Fibroblast of the aortic adventitia (primary cell): Measurements from ENCODE around the gene SYS1. TPM values are rescaled to one million over a fixed set of nuclear protein-coding genes. Genes with fewer than 3 reads are reported as not detected.
"Not testable (repeated sequence)": the region's sequence is repeated elsewhere in the genome, so short reads cannot be mapped to it uniquely, and the experiment has no call there.

Source experiments
- DNase-seq: peaks from one replicate; pipeline ENCODE4 v3.0.0-alpha.2; 2010; ENCODE audit warnings: low read depth
- H3K4me3 ChIP-seq: 2 replicates; pipeline ENCODE4 v1.5.1; 2011; ENCODE audit warnings: low read depth, mild to moderate bottlenecking, control low read depth, low read length, moderate library complexity
- total RNA-seq: library from RNA; depleted of rRNA; stranded (reverse); fragments of >200 nt; gene quantifications from 2 replicates; pipeline ENCODE4 v1.2.3, GENCODE V29; 2012; ENCODE audit warnings: low replicate concordance
- TF ChIP-seq, protein P1 (sequence below): IDR thresholded peaks from 2 replicates; pipeline ENCODE4 v1.5.1; 2011; ENCODE audit warnings: mild to moderate bottlenecking, low read length, control low read depth, inconsistent platforms; ENCODE audit not compliant: insufficient read depth

SYS1 gene
- total RNA-seq, 1 donor = 27.9 TPM

DNA sequence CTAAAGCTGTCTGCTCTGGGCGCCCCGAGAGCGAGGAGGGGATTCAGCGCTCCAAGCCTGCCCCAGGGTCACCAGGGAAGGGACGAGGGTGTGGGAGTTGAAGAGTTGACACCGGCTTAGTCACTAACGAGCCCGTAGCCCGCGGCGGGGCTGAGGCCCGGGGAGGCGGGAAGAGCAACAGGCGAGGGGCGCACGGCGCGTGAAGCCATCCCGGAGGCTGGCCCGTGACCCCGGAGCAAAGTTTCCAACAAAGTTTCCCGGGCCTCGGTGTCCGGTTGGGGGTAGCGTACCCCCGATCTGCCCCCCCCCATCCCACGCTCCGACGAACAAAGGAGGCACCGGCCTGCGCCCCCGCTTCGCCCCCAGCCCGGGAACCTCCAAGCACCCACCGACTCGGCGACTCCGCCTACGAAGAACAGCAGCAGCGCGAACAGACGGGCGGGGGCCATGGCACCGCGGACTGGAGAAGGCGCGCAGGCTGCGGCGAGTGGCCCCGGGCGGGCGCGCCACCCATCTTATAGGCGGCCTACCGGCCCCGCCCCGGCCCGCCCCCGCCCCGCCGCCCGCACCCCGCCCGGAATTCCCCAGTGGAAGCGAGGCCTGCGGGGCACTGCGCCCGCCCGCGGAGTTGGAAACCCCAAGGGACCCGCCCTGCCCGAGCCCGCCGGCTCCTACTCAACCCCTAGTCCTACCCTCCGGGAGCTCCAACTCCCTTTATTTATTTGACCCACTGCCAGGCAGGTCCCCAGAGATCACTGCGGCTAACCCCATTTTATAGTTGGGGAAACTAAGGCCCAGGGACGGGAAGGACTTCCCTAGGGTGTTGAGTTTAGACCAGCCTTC, 14.8 kb upstream of the SYS1 start, which contains the start of gene SDC4:
TSS of gene SDC4 (minus strand) at position 489 of the 843 bp plus-strand sequence. CDS start at position 449, 40 bp downstream.
- peak within 1 kb of the TSS; percentile 87 for H3K4me3 ChIP-seq
- DNase-seq = peak; percentile 60
- TF ChIP-seq, protein P1, sequence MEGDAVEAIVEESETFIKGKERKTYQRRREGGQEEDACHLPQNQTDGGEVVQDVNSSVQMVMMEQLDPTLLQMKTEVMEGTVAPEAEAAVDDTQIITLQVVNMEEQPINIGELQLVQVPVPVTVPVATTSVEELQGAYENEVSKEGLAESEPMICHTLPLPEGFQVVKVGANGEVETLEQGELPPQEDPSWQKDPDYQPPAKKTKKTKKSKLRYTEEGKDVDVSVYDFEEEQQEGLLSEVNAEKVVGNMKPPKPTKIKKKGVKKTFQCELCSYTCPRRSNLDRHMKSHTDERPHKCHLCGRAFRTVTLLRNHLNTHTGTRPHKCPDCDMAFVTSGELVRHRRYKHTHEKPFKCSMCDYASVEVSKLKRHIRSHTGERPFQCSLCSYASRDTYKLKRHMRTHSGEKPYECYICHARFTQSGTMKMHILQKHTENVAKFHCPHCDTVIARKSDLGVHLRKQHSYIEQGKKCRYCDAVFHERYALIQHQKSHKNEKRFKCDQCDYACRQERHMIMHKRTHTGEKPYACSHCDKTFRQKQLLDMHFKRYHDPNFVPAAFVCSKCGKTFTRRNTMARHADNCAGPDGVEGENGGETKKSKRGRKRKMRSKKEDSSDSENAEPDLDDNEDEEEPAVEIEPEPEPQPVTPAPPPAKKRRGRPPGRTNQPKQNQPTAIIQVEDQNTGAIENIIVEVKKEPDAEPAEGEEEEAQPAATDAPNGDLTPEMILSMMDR = no peak

DNA sequence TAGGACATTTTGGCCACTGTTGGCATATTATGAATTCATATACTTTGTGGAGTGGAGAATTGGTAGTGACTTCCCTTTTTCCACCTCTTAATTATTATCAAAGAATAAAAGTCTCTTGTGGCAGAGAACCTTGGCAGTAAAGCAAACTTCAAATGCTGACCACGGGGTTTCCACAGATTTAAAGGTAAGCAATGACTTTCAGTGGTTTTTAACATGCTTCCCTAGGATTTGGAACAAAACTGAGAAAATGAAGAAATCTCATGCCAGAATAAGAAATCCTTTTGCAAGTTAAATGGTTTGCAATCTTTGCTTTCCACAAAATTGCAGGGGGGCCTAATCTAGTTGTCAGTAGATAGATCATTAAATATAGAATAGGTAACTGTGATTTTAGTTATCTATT, 12.7 kb upstream of the SYS1 start:
- H3K4me3 ChIP-seq = no peak overlapping the region
- peak; percentile 23 for DNase-seq
- TF ChIP-seq, protein P1 = no peak

DNA sequence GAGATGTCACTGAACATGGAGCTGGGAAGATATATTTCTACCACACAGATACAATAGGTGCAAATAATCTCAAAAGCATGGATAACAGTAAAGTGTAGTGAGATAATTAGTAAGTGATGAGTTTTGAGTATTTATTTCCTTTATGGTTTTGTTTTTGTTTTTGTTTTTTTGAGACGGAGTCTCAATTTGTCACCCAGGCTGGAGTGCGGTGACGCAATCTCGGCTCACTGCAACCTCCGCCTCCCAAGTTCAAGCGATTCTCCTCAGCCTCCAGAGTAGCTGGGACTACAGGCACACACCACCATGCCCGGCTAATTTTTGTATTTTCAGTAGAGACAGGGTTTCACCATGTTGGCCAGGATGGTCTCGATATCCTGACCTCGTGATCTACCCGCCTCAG, 12.2 kb upstream of the SYS1 start:
- H3K4me3 ChIP-seq, DNase-seq: not testable (repeated sequence)

DNA sequence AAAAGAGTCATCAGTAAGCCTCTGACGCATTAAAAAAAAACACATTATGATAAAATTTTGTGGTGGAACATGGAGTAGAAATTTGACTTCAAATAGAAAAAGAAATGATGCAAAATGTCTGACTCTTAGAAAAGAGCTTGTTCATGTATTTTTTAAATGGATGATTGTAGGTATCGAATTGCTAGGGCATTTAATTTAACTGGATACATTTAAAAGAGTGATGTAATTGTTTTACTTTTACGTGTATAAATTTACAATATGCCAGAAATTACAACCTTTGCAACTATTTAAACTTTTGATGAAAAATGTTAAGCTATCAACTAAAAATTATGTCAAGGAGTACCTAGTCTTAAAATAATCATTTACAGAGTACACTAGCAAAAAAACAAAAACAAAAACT, 10.2 kb upstream of the SYS1 start:
- no peak for DNase-seq
- H3K4me3 ChIP-seq = no peak overlapping the region
- TF ChIP-seq, protein P1 = no peak

DNA sequence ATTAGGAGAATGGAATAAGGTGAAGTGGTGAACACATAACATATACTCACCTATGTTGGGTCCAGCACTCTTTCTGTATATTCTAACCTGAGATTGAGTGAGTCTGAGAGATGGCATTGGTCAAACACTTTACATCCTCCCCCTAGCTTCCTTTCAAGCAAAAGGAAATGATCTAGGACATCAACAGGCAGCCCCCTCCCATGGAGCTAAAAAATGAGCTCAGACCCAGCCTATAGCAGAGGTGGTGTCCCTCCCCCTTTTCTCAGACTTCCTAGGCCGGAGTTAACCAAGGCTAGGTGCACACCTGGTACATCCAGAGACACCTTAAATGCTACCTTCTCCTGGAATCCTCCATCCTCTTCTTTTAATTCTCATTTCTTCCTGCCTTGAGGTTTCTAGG, 9.2 kb upstream of the SYS1 start:
- TF ChIP-seq, protein P1 = no peak
- no peak for DNase-seq
- H3K4me3 ChIP-seq = no peak overlapping the region

DNA sequence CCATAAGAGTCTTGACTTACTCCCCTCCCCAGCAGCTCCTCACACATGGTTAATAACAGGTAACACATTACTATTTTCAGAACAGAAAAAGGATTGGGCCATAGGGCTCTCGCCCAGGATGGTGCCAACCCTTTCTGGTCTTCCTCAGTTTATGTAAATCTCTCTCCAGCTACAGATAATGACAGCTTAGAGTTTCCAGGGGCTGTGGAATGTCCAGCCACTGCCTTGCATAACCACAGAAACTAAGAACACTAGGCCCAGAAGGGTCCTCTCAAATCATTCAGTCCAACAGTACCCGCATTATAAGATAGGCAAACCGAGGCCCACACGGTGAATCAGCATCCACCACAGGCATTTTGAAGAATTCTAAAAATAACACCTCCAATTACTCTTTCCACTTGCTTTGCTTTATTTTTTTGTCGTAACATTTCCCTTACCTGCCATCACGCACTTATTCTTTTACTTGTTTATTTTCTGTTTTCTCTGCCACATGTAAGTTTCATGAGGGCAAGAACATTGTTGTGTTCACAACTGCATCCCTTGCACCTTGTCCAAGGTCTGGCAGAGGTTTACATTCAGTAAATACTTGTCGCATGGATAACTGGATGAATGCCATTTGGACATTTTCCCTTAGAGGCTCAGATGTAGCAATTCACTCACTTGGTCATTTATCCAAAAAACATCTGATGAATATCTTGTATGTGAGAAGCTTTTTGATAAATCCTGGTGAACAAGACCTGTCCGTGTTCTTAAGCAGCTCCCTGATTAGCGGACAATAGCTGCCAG, 8.3 kb upstream of the SYS1 start:
- TF ChIP-seq, protein P1 = no peak
- peak; percentile 53 for DNase-seq
- no peak overlapping the region for H3K4me3 ChIP-seq
